HG03064 (cell line): ENCODE data around the gene TBCA.
"Not testable (repeated sequence)": the region's sequence is repeated elsewhere in the genome, so short reads cannot be mapped to it uniquely, and the experiment has no call there.

Experiments
- ATAC-seq: cut with Tn5 transposase; IDR thresholded peaks from one replicate; pipeline ENCODE4 v1.9.1; 2021; ENCODE audit warnings: low read depth; ENCODE audit not compliant: unreplicated experiment

TBCA gene

DNA sequence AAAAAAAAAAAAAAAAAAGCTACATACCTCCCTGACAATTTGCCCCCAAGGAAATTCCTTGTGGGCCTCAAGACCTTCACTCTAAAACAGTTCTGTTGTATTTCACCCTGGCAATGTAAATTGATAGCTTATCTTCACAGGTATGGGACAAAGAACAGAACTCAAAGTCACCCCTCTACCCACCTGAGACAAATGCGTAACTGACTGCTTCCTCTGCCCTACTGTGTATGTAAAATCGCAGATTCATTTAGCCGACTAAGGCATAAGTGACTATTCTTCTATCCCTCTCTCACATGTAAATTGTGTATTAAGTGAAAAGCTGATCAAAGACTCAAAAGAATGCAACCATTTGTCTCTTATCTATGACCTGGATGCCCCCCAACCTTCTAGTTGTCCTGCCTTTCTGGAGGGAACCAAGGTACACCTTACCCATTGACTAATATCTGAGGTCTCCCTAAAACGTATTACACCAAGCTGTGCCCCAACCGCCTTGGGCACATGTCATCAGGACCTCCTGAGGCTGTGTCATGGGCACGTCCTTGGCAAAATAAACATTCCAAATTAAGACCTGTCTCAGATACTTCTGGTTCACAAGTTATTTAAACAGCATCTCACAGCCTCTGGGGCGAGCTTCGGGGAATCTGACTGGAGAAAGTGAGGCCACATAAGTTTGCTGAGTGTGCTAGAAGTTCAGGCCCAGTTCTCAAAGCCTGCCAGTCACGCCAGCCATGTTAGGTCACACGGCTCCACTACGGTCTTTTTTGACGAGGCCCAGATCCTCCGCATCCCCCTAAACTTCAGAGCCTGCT lies 954 bp downstream of the TBCA start:
- ATAC-seq, result peak; percentile 10

DNA sequence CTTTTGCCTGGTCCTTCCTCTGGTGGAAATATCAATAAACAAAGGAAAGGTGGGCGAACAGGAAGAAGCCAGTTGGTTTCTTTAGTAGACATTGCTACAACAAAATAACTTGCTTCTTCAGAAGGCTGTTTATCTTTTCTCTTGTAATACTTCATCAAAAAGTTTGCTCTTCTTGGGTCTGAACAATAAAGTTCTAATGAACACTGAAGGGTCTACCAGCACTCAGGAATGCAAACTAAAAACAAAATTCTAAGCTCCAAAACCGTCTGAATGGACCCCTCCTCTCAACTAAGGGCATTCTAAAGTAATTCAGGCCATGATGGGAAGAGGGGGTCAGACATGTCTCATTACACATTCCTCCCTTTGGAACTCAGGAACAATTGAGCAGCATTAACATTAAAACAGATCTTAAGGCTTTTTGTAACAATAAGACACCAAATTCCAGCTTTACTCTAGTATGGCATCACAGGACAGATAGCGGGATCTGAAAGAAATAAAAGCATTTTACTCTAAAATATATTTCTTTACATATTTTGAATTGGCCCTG lies 2.3 kb downstream of the TBCA start:
- no peak for ATAC-seq

GRCh38 chr5:77772729-77773128 lies 3.4 kb downstream of the TBCA start:
- no peak for ATAC-seq

DNA sequence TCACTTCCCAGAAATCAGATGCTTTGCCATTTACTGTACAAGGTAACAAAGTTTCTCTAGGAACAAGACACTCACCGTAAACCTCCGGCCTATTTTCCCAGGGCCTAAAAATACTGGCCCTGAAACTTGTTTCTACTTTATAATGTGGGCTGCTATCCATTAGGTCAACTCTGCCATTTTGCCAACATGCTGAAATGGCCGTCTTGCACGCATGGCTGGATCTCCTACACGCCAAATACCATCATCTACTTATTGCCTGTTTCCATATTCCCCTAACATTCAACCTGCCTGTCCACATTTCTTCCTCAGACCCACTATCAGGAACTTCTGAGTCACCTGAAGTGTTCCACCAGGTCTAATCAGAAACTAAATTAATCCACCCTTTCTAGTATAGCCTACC lies 4.7 kb downstream of the TBCA start:
- ATAC-seq, result no peak

DNA sequence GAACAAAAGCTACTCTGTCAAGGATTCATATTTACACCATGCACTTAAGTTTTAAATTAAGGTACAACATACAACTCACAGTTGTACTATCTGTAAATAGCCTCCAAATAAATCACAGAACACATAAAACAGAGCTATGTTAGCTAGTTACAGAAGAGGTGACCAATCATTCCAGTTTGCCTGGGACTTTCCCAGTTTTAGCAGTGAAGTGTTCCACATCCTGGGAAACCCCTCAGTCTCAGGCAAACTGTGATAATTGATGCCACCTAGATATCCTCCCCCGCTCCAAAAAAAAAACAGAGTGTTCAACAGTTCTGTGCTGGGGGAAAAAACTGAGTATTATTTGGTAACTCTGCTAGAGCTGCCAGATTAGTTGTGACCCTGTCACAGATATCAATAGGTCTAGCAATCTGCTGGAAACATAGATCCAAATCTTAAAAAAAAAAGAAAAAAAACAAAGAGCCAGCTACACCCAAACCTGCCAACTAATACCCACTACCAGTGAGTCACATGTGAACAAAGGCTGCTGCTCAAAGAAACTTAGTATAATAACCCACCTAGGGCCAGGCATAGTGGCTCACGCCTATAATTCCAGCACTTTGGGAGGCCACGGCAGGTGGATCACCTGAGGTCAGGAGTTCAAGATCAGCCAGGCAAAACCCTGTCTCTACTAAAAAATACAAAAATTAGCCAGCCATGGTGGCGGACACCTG lies 5.7 kb downstream of the TBCA start:
- no peak for ATAC-seq

DNA sequence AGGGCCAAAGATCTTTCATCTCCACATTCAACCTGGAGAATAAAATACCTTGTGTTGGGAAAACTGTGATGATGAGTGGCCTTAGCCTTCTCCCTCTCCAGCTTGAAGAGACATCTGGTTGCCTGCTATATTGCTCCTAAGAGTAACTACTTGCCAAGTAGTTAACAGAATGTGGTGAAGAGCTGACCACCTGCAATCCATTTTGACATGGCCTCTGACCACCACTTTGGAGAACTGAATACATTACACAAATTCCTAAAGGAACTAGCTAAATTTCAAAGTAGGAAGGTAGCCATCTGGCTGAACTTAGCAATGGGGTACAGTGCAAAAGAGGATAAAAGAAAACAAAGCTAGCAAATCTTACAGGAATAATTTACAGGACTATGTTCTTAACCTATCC lies 7.2 kb downstream of the TBCA start:
- no peak for ATAC-seq

DNA sequence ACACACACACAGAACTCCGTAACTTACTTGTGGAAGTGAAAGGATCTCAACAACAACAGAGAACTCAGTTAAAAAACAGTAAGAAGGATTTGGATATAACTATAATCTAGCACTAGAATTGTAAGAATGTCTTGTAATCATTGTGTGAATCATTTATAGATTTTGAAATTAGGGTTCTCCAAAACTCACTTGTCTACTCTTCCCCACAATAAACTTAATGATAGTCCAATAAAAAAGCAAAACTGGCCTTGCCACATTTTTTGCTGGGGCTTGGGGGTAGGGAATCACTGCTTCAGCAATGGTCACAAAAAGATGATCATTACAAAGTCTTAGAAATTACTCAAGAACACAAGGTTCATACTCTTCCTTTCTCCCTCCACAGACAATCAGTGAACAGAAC lies 8.8 kb downstream of the TBCA start:
- ATAC-seq, result no peak

- no peak for ATAC-seq
These were observed 14.5 kb downstream of the TBCA start for GRCh38 chr5:77761606-77762005.

DNA sequence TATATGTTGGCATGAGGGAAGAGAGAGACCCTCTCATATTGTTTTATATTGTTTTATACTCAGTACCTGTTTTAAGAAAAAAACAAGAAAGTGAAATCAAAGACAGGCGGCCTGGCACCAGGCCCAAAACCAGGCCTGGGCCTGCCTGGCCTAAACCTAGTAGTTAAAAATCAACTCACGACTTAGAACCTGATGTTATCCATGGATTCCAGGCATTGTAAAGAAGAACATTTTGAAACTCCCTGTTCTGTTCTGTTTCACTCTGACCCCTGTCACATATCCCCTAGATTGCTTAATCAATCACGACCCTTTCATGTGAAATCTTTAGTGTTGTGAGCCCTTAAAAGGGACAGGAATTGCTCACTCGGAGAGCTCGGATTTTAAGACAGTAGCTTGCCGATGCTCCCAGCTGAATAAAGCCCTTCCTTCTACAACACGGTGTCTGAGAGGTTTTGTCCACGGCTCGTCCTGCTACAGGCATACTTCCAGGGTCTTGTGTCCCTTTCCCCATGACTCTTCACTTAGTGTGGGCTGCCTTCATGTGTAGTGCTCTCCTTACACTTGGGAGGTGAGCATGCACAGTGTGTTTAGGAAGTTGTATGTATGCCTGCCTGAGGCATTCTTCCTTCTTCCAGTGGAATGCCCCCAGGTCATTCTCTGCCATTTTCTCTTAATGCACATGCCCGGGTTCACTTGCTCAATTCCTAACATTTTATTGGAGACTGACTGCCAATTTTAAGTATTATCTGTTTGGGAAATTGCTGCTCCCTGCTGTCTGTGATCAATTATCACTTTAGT lies 17.8 kb downstream of the TBCA start:
- ATAC-seq, result no peak

- no peak for ATAC-seq
These were observed 24.7 kb downstream of the TBCA start for GRCh38 chr5:77751328-77752023.

DNA sequence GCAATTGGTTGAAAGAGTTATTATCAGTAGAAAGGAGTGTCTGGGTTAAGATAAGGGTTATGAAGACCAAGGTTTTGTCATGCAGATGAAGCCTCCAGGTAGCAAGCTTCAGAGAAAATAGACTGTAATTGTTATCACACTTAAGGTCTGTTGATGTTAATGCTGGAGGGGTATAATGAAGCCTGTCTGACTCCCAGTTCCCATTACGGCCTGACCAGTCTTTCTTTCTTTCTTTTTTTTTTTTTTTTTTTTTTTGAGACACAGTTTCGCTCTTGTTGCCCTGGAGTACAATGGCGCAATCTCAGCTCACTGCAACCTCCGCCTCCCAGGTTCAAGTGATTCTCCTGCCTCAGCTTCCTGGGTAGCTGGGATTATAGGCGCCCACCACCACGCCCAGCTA lies 25.2 kb downstream of the TBCA start:
- ATAC-seq, result not testable (repeated sequence)

- ATAC-seq, result no peak
These were observed 28.0 kb downstream of the TBCA start for GRCh38 chr5:77748160-77748559.

DNA sequence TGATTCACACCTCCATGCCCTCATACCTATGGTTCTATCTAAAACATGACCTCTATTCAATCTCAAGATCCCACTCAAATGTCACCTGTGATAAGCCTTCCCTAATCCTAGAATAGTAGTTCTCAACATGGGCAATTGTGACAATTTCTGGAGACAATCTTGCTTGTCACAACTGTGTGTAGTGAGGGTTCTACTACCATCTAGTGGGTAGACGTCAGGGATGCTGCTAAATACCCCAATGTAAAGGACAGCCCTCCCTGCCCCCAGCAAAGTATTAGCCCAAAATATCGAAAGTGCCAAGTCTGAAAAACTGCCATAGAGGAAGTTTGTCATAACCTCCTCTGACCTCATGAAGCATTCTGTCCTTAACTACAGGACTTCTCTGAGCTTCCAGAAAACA lies 32.0 kb downstream of the TBCA start:
- no peak for ATAC-seq

DNA sequence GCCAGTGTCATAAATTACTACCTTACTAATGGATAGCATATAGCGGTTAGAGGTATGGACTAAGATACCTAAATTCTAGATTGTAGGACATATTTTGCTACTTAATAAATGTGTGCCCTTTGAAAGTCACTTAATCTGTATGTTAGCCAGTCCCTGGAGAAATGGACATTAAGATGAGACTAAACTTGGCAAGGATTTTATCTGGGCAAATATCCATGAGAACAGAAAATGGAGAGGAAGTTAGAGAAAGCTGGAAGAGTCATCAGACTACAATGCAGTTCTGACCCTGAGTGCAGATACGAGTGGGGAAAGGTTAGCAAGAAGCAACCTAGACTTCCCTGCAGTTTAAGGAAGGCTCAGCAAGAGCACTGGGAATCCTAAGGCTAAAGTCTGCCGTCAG lies 33.0 kb downstream of the TBCA start:
- no peak for ATAC-seq

DNA sequence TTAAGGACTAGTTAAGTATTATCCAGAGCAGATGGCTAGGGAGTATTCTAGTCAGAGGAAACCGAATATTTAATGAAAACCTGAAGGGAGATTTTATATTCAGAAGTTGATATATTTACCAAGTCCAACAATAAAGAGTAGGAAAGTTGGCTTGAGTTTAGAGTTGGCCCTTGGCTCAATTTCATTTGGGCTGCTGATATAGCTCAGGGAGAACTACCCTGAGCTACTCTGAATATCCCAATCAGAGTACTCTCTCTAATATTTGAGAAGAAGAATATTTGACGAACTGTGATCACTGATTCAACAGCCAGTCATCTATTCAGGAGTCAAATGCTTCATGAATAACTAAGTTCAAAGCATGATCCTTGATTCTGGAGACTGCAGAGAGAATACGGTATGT lies 34.5 kb downstream of the TBCA start:
- ATAC-seq, result no peak

DNA sequence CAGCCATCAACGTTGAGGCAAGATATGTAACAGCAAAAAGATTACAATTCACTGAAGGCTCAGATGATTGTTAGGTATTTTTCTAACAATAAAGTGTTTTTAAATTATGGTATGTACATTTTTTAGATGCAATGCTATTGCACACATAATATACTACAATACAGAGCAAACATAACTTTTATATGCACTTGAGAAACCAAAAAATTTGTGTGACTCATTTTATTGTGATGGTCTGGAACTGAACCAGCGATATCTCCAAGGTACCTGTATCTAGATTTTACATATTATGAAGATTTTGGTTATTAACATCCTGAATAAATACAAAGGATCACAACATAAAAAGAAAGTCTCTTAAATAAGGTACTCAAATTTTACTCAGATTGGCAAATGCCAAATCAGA lies 41.3 kb downstream of the TBCA start:
- no peak for ATAC-seq

DNA sequence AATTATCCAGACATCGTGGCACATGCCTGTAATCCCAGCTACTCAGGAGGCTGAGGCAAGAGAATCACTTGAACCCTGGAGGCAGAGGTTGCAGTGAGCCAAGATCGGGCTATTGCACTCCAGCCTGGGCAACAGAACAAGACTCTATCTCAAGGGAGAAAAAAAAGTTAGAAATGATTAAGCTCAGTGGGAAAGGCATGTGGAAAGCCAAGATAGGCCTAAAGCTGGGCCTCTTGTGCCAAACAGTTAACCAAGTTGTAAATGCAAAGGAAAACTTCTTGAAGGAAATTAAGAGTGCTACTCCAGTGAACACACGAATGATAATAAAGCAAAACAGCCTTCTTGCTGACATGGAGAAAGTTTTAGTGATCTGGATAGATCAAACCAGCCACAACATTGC lies 43.0 kb downstream of the TBCA start:
- no peak for ATAC-seq

- no peak for ATAC-seq
These were observed 48.9 kb downstream of the TBCA start for GRCh38 chr5:77727190-77727589.

DNA sequence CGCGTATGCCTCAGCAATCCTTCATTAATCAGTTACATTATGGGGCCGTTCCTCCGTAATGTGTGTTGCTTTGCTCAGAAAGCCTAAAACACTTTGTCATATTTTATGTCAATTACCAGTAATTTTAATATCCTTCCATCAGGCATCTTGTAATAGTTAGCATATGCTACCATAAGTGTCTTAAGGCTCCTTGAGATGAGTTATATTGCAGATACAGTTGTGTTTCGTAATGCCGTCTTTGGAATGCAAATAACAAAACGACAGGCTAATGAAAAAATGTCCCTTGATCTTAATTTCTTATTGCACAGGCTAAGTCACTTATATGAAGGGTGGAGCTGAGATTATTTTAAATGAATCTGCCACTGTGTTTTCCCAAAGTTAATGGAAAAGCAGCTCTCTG lies 50.5 kb downstream of the TBCA start:
- ATAC-seq, result no peak

GRCh38 chr5:77724934-77725333 lies 51.2 kb downstream of the TBCA start:
- no peak for ATAC-seq
